ENCODE results near the gene SRPK3.

SRPK3 gene

GRCh38 chrX:153738056-153738605 lies 42.7 kb upstream of the SRPK3 start:
- no peaks in the 10 kb centered on the region for H3K27me3 ChIP-seq (ENCODE audit: control insufficient read depth, low read length)
- H3K4me1 ChIP-seq (ENCODE audit: control insufficient read depth, low read length) = peaks cover 12% of the 10 kb centered on the region

GRCh38 chrX:153739754-153740486 lies 40.9 kb upstream of the SRPK3 start:
- H3K4me3 ChIP-seq (ENCODE audit: low read length) = no peak overlapping the region
- H3K4me2 ChIP-seq (ENCODE audit: low read length) = no peak overlapping the region
- no peaks in the 10 kb centered on the region for H3F3A ChIP-seq (ENCODE audit: control insufficient read depth, insufficient read depth)
- no peaks in the 10 kb centered on the region for H3K9me3 ChIP-seq (ENCODE audit: control insufficient read depth, insufficient read depth, low read length)
- H3K27ac ChIP-seq (ENCODE audit: low read depth, low read length) = no peak overlapping the region
- H3K9me2 ChIP-seq (replicated peaks; ENCODE audit: control insufficient read depth, low read length) = no peaks in the 10 kb centered on the region
- no peaks in the 10 kb centered on the region for H3K36me3 ChIP-seq (ENCODE audit: control insufficient read depth, low read length)
- no peaks in the 10 kb centered on the region for H3K27me3 ChIP-seq (ENCODE audit: control insufficient read depth, low read length)
- H3K79me2 ChIP-seq (ENCODE audit: control insufficient read depth, low read length) = no peaks in the 10 kb centered on the region
- H3K4me1 ChIP-seq (ENCODE audit: control insufficient read depth, low read length) = peaks cover 14% of the 10 kb centered on the region
- no peaks in the 10 kb centered on the region for H4K20me1 ChIP-seq (ENCODE audit: control insufficient read depth, insufficient read depth, low read depth, low read length)
- no peak for TF ChIP-seq CTCF (IDR thresholded peaks at IDR 0.05; ENCODE audit: low read depth, low read length, poor library complexity, severe bottlenecking)
- no peak for TF ChIP-seq EZH2phosphoT487 (IDR thresholded peaks at IDR 0.05; ENCODE audit: borderline replicate concordance, low read length)

More at GRCh38 chrX:153738056-153738605, 42.7 kb upstream of the SRPK3 start:
- H3K4me3 ChIP-seq (ENCODE audit: low read length) = no peak overlapping the region
- H3K4me2 ChIP-seq (ENCODE audit: low read length) = no peak overlapping the region
- H3K79me2 ChIP-seq (ENCODE audit: control insufficient read depth, low read length) = no peaks in the 10 kb centered on the region
- H3F3A ChIP-seq (ENCODE audit: control insufficient read depth, insufficient read depth) = no peaks in the 10 kb centered on the region
- no peak for TF ChIP-seq EZH2phosphoT487 (IDR thresholded peaks at IDR 0.05; ENCODE audit: borderline replicate concordance, low read length)
- no peak for TF ChIP-seq CTCF (IDR thresholded peaks at IDR 0.05; ENCODE audit: low read depth, low read length, poor library complexity, severe bottlenecking)
- no peaks in the 10 kb centered on the region for H3K9me3 ChIP-seq (ENCODE audit: control insufficient read depth, insufficient read depth, low read length)
- H3K9me2 ChIP-seq (replicated peaks; ENCODE audit: control insufficient read depth, low read length) = no peaks in the 10 kb centered on the region
- H4K20me1 ChIP-seq (ENCODE audit: control insufficient read depth, insufficient read depth, low read depth, low read length) = no peaks in the 10 kb centered on the region
- no peak overlapping the region for H3K27ac ChIP-seq (ENCODE audit: low read depth, low read length)
- H3K36me3 ChIP-seq (ENCODE audit: control insufficient read depth, low read length) = no peaks in the 10 kb centered on the region

GRCh38 chrX:153740631-153741222 lies 40.1 kb upstream of the SRPK3 start:
- H3K9me2 ChIP-seq (replicated peaks; ENCODE audit: control insufficient read depth, low read length) = no peaks in the 10 kb centered on the region
- no peak overlapping the region for H3K27ac ChIP-seq (ENCODE audit: low read depth, low read length)
- H3K79me2 ChIP-seq (ENCODE audit: control insufficient read depth, low read length) = no peaks in the 10 kb centered on the region
- H3K4me2 ChIP-seq (ENCODE audit: low read length) = no peak overlapping the region
- H3K9me3 ChIP-seq (ENCODE audit: control insufficient read depth, insufficient read depth, low read length) = no peaks in the 10 kb centered on the region
- no peak for TF ChIP-seq EZH2phosphoT487 (IDR thresholded peaks at IDR 0.05; ENCODE audit: borderline replicate concordance, low read length)
- TF ChIP-seq CTCF (IDR thresholded peaks at IDR 0.05; ENCODE audit: low read depth, low read length, poor library complexity, severe bottlenecking) = no peak
- no peaks in the 10 kb centered on the region for H4K20me1 ChIP-seq (ENCODE audit: control insufficient read depth, insufficient read depth, low read depth, low read length)
- H3K36me3 ChIP-seq (ENCODE audit: control insufficient read depth, low read length) = no peaks in the 10 kb centered on the region
- H3K4me3 ChIP-seq (ENCODE audit: low read length) = no peak overlapping the region
- peaks cover 6% of the 10 kb centered on the region for H3K4me1 ChIP-seq (ENCODE audit: control insufficient read depth, low read length)
- no peaks in the 10 kb centered on the region for H3K27me3 ChIP-seq (ENCODE audit: control insufficient read depth, low read length)
- no peaks in the 10 kb centered on the region for H3F3A ChIP-seq (ENCODE audit: control insufficient read depth, insufficient read depth)
